Esophagus squamous epithelium (tissue), 4 donors: Measurements from ENCODE around the gene MIA3.
"Not testable (repeated sequence)": the region's sequence is repeated elsewhere in the genome, so short reads cannot be mapped to it uniquely, and the experiment has no call there.

Experiments used
- CTCF ChIP-seq, 6 experiments: fragments of 450-650 bp in 4 of 6; fragments of 200-600 bp in 2 of 6; sonication (generic) in 2 of 6; IDR thresholded peaks; one replicate each; pipeline ENCODE4 v1.5.1; 2016 to 2019; ENCODE audit warnings: antibody characterized with exemption in 6 of 6, mild to moderate bottlenecking in 4 of 6, moderate library complexity in 4 of 6
- POLR2A ChIP-seq, 4 donors: fragments of 450-650 bp; IDR thresholded peaks; one replicate each; pipeline ENCODE4 v1.6.1; 2017; ENCODE audit warnings: antibody characterized with exemption in 4 of 4, mild to moderate bottlenecking in 4 of 4, moderate library complexity in 3 of 4

GRCh38 chr1:222668184-222668583, 50.3 kb downstream of the MIA3 start:
- not testable (repeated sequence) for TF ChIP-seq POLR2A, CTCF (IDR thresholded peaks at IDR 0.05)
